HG02759 (cell line): ENCODE data around the gene HSPB3.
"Not testable (repeated sequence)": the region's sequence is repeated elsewhere in the genome, so short reads cannot be mapped to it uniquely, and the experiment has no call there.

ENCODE experiments used
- ATAC-seq: cut with Tn5 transposase; IDR thresholded peaks from one replicate; pipeline ENCODE4 v1.9.1; 2021; ENCODE audit warnings: mild to moderate bottlenecking, moderate library complexity; ENCODE audit not compliant: unreplicated experiment

HSPB3 gene

GRCh38 chr5:54454602-54455001 is 897 bp upstream of the HSPB3 start:
- no peak for ATAC-seq

GRCh38 chr5:54457094-54457862 is 1.8 kb downstream of the HSPB3 start:
- no peak for ATAC-seq

- no peak for ATAC-seq
These were observed 2.7 kb downstream of the HSPB3 start for GRCh38 chr5:54458221-54458620.

GRCh38 chr5:54460181-54460919 is 4.9 kb downstream of the HSPB3 start:
- ATAC-seq: no peak

GRCh38 chr5:54462281-54462680 is 6.8 kb downstream of the HSPB3 start:
- ATAC-seq: no peak

- no peak for ATAC-seq
These were observed 8.2 kb downstream of the HSPB3 start for GRCh38 chr5:54463713-54464112.

- peak; percentile 83 for ATAC-seq
These were observed 14.1 kb downstream of the HSPB3 start for GRCh38 chr5:54469622-54470021.

GRCh38 chr5:54470128-54470527 is 14.6 kb downstream of the HSPB3 start:
- ATAC-seq: no peak

- no peak for ATAC-seq
These were observed 15.2 kb downstream of the HSPB3 start for GRCh38 chr5:54470677-54471076.

- ATAC-seq: no peak
These were observed 15.9 kb downstream of the HSPB3 start for GRCh38 chr5:54471398-54471797.

GRCh38 chr5:54476682-54477081 is 21.2 kb downstream of the HSPB3 start:
- no peak for ATAC-seq

GRCh38 chr5:54477941-54478478 is 22.5 kb downstream of the HSPB3 start:
- no peak for ATAC-seq

GRCh38 chr5:54480296-54480695 is 24.8 kb downstream of the HSPB3 start:
- no peak for ATAC-seq

GRCh38 chr5:54484219-54484894 is 28.9 kb downstream of the HSPB3 start:
- ATAC-seq: no peak

- ATAC-seq: not testable (repeated sequence)
These were observed 30.2 kb downstream of the HSPB3 start for GRCh38 chr5:54485659-54486058.

- ATAC-seq: not testable (repeated sequence)
These were observed 34.1 kb downstream of the HSPB3 start for GRCh38 chr5:54489648-54489979.

- no peak for ATAC-seq
These were observed 35.8 kb downstream of the HSPB3 start for GRCh38 chr5:54491326-54491725.

- ATAC-seq: no peak
These were observed 36.7 kb downstream of the HSPB3 start for GRCh38 chr5:54492178-54492577.

- ATAC-seq: no peak
These were observed 39.5 kb downstream of the HSPB3 start for GRCh38 chr5:54495027-54495426.
